Midbrain (tissue), 1 donor: ENCODE measurements around the gene KIF1A.

ENCODE experiments used
- DNase-seq: peaks from one replicate; lab custom pipeline; 2025; lab: John Stamatoyannopoulos, UW

Gene KIF1A

GRCh38 chr2:240819858-240820606, at the start of gene KIF1A:
TSS of gene KIF1A (minus strand) at chr2:240820219. CDS start at chr2:240797752, 22,467 bp downstream.
- DNase-seq = peak; percentile 93

- no peak for DNase-seq
Observed at GRCh38 chr2:240869109-240869955, 49.3 kb upstream of the KIF1A start.

DNA sequence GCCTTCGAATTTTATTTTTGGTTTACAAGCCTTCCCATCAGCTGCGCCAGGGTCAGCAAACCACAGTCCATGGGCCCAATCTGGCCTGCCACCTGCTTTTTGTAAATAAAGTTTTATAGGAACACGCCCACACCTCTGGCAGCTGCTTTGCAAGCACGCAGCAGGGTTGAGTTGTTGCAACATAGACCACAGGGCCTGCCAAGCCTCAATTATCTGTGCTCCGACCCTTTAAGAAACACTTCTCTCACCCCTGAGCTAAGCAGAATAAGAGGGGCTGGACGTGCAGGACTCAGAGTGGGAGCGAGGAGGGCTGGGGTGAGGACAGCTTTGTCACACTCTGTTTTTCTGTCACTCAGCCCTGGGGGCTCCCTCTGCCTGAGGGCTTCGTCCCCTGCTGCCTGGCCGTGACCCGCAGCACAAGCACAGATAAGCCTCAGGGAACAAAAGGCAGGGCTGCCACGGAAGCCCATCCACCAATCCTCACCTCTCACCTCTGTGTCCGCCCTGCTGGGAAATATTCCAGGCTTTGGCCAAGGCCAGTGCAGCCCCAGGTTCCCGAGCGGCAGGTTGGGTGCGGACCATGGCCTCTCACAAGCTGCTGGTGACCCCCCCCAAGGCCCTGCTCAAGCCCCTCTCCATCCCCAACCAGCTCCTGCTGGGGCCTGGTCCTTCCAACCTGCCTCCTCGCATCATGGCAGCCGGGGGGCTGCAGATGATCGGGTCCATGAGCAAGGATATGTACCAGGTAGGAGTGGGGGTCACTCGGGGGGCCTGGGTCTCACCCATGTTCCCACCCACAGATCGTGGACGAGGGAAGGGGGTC, 48.5 kb upstream of the KIF1A start, which contains the start of gene AGXT:
TSS of gene AGXT (plus strand) at position 539 of the 823 bp plus-strand sequence. CDS start at position 581, 42 bp downstream.
- DNase-seq = no peak

DNA sequence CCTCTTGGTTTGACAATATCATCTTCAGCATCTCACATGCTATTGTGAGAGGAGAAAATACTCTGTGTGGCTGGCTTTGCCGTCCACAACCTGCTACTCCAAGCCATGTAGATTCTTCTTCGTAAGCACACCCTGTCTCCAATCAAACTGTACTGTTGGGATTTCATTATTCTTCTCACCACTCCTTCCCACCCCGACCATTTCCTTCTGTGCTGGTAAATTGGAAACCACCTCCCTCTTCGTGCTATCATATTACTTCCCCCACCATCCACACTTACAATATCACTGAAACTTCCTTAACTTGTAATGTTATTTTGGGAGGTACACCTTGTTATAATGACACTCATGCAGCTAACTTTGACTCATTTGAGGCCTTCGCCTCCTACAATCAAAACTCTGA, 45.4 kb upstream of the KIF1A start:
- DNase-seq = no peak

DNA sequence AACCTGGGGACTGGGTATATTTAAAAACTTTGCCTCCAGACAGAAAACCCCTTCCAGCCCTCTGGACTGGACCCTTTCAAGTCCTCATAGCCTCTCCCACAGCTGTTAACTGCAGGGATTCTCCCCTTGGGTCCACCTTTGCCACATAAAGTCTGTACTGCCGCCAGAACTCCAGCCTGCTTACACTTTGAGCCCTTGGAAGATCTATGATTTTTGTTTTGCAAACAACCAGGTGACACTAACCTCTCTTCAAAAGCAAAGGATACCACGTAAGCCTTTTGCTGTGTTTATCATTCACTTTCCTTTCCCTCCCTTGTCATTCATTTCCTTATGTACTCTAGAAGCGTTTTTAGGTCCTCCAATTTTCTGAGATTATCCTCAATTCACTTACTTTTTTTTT, 44.5 kb upstream of the KIF1A start:
- no peak for DNase-seq

GRCh38 chr2:240861547-240861946, 41.5 kb upstream of the KIF1A start:
- no peak for DNase-seq

DNA sequence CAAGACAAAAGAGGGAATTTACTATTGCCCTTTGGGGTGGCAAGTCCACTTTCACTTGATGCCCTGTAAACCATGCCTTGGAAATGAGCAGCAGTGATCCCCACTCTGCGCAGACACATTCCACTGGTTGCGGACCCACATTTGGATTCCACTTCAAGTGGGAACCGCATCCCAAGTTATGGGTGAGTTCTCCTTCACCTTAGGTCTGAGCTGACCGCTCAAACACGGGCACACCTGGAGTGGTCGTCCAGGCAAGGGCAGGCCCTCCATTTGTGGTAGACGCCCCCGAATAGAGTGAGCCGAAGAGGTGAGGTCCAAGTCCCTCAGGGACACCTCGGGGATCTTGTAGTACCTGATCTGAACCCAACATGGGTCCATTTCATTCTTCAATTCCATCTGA, 38.9 kb upstream of the KIF1A start:
- no peak for DNase-seq

GRCh38 chr2:240858321-240858720, 38.3 kb upstream of the KIF1A start:
- DNase-seq = no peak

DNA sequence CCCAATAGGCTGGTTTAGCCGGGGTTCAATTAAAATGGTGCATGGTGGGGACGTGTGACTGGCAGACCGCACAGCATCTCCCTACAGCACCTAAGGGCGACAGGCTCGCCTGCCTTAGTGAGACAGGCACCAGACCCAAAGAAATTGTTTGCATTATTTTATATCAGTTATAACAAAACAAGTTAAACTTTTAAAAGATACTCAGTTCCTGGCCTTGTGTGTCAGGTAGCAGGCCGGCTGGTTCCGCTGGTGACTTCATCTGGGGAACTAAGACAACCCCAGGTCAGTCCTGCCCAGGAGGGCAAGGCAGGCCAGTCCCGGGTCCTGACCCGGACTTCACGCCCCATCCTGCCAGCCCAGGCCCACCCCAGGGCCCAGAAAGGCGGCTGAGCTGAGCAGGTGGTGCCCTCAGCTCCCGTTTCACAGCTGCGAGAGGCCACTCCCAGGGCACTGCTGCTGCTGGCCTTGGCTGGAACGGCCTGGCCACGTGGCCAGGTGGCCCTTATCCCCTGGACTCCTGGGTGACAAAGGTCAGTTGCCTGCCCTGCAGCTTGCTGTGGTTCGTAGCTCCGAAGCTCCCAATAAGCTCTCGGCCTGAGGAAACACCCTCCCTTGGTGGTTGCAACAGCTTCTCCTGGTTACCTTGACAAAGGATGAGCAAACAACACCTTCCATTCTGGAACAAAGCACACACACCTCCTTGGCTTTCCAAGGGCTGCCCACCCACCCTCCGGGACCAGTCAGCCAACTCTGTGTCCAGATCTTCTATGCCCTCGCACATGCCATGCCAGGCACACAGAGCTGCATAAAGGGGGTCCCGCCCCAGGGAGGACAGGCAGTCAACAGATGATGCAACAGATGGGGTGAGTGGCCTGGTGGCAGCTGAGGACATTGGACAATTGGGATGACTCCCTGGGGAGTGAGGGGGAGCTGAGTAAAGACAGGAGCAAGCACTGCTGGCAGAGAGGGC, 37.3 kb upstream of the KIF1A start:
- no peak for DNase-seq

DNA sequence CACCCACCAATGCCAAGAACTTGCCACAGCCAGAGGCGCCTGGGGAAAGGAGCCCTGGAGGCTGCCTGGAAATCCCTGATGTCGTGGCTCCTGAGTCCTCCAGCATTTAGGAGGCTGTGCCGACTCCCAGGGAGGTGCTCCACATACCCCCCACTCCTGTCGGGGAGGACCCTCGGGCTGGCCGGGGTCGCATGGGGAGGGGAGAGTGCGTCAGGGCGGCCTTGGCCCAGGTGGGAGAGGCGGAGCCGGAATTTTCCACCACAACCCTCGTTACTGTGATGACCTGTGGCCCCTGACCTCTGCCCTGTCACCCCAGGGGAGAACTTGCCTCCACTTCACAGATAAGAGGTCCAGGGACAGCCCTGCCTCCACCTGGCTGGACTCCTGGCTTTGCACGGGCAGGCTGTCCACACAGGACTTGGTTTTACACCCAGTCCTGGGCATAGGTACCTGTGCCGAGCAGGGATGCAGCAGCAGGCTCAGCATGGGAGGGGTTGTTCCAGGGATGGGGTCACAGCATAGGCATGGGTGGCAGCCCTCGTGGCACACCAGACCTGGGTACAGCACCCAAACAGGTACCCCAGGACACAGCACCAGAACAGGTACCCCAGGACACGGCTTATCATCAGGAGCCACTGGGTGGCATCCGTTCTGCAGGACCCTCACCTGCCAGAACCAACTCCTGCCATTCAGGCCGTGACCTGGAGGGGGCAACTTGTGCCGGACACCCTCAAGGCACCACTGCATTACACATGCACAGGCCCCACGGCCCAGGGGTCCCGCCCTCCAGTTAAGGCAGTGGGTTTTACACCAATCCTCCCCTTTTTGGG, 36.3 kb upstream of the KIF1A start:
- no peak for DNase-seq

DNA sequence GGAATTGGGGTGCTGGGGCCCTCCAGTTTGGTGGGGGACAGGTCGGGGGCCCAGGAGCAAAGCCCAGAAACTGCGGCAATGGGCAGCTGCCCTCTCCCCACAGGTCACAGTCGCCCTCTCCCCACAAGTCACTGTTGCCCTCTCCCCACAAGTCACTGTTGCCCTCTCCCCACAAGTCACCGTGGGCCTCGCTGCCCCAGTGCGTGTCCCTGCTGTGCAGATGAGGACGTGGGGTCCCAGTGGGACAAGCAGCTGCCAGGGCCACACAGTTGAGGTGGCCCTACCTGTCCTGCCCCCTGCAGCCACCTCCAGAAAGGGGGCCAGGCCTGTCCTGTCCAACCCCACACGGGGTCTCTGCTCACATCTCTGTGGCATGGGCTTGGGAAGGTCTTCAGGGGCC, 35.7 kb upstream of the KIF1A start:
- DNase-seq = no peak

GRCh38 chr2:240852671-240853314, 32.8 kb upstream of the KIF1A start:
- DNase-seq = no peak

DNA sequence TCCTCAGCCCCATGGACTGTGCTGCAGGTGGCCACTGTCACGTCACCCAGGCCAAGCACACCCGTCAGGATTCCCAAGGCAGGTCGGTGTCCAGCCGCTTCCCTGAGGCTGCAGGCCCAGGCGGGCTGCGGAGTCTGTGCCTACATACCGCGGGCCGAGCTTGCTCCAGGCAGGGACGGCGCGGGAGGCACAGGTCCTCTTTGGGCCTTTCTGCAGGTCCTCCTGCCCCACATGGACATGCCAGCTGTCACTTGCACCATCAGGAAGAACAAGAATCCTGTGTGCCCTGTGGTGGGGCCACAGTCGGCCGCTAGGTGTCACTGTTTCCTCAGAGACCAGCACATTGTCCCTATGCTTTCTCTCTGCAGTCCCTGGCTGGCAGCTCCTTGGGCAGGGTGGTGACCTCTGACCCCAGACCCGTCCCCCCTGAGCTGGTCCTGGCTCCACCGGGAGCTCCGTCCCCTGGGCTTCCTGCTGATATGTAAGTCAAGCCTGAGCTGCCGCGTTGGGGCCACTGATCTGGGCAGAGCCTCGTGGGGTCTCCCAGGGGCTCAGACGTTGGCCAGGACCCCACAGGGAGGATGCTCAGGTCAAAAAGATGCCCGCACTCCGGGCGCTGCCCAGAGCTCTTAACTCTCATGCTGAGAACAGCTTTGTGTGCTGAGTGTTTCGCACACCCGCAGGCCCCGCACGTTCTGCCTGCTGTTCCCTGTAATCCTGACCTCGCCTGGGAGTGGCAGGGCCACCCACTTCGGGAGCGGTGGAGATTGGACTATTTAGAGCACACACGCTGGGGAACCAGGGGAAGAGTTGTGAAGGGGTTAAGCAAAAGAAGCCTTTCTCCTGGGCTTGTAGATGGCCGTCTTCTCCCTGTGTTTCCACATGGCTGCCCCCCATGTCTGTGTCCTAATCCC, 31.3 kb upstream of the KIF1A start:
- peak; percentile 83 for DNase-seq

- DNase-seq = no peak
Observed at GRCh38 chr2:240850756-240851077, 30.7 kb upstream of the KIF1A start.

GRCh38 chr2:240850026-240850425, 30.0 kb upstream of the KIF1A start:
- DNase-seq = no peak

GRCh38 chr2:240848900-240849680, 29.1 kb upstream of the KIF1A start:
- DNase-seq = no peak

GRCh38 chr2:240847817-240848216, 27.8 kb upstream of the KIF1A start:
- no peak for DNase-seq
